WERI-Rb-1 (cell line): ENCODE results near the gene ATP5PB.
A peak's percentile ranks its signal among the peaks of the same experiment; 100 is the strongest.

ENCODE experiments used
- DNase-seq: peaks from one replicate; pipeline ENCODE4 v3.0.0-alpha.2; 2020
- H3K27ac ChIP-seq: fragments of 250-450 bp; sonication (Bioruptor Pico); 2 replicates; pipeline ENCODE4 v1.5.1; 2020; ENCODE audit warnings: mild to moderate bottlenecking, moderate library complexity
- H3K27me3 ChIP-seq: fragments of 250-450 bp; sonication (Bioruptor Pico); 2 replicates; pipeline ENCODE4 v1.5.1; 2021; ENCODE audit warnings: mild to moderate bottlenecking, low read depth, moderate library complexity; ENCODE audit not compliant: insufficient read depth, severe bottlenecking
- H3K36me3 ChIP-seq: fragments of 250-450 bp; sonication (Bioruptor Pico); 2 replicates; pipeline ENCODE4 v1.5.1; 2020; ENCODE audit warnings: mild to moderate bottlenecking, moderate library complexity
- H3K4me3 ChIP-seq: 2 replicates; pipeline ENCODE4 v1.5.1; 2011; ENCODE audit warnings: low read depth, mild to moderate bottlenecking, control low read depth, low read length
- H3K9me3 ChIP-seq: fragments of 250-450 bp; sonication (Bioruptor Pico); 2 replicates; pipeline ENCODE4 v1.5.1; 2021; ENCODE audit warnings: mild to moderate bottlenecking, moderate library complexity; ENCODE audit not compliant: severe bottlenecking
- CTCF ChIP-seq: IDR thresholded peaks from 2 replicates; pipeline ENCODE4 v1.5.1; 2011; ENCODE audit warnings: low read depth, mild to moderate bottlenecking, control low read depth, inconsistent platforms, low read length

The ATP5PB gene

GRCh38 chr1:111480674-111481073 is 31.4 kb downstream of the ATP5PB start:
- H3K27me3 ChIP-seq = no peaks in the 10 kb centered on the region
- DNase-seq = no peak
- no peaks in the 10 kb centered on the region for H3K36me3 ChIP-seq
- TF ChIP-seq CTCF = no peak
- H3K27ac ChIP-seq = no peak overlapping the region
- H3K9me3 ChIP-seq = no peaks in the 10 kb centered on the region
- H3K4me3 ChIP-seq = no peak overlapping the region

- Histone ChIP-seq H3K27ac (no peak overlapping the region), H3K9me3 (no peaks in the 10 kb centered on the region), H3K4me3 (no peak overlapping the region), H3K36me3 (no peaks in the 10 kb centered on the region), H3K27me3 (no peaks in the 10 kb centered on the region)
- peak; percentile 83 for TF ChIP-seq CTCF
- DNase-seq = peak; percentile 71
Observed at GRCh38 chr1:111481387-111482221, 32.3 kb downstream of the ATP5PB start.

- Histone ChIP-seq H3K9me3 (no peaks in the 10 kb centered on the region), H3K27ac (no peak overlapping the region), H3K27me3 (no peaks in the 10 kb centered on the region), H3K36me3 (no peaks in the 10 kb centered on the region), H3K4me3 (no peak overlapping the region)
- no peak for TF ChIP-seq CTCF
- DNase-seq = no peak
Observed at GRCh38 chr1:111483166-111483565, 33.9 kb downstream of the ATP5PB start.

- no peak for TF ChIP-seq CTCF
- Histone ChIP-seq H3K27me3 (no peaks in the 10 kb centered on the region), H3K27ac (no peak overlapping the region), H3K36me3 (no peaks in the 10 kb centered on the region), H3K9me3 (no peaks in the 10 kb centered on the region), H3K4me3 (no peak overlapping the region)
- no peak for DNase-seq
Observed at GRCh38 chr1:111483876-111484275, 34.6 kb downstream of the ATP5PB start.

- H3K36me3 ChIP-seq = no peaks in the 10 kb centered on the region
- H3K4me3 ChIP-seq = no peak overlapping the region
- H3K9me3 ChIP-seq = no peaks in the 10 kb centered on the region
- TF ChIP-seq CTCF = no peak
- no peak for DNase-seq
- H3K27me3 ChIP-seq = no peaks in the 10 kb centered on the region
- H3K27ac ChIP-seq = no peak overlapping the region
Observed at GRCh38 chr1:111484391-111485026, 35.2 kb downstream of the ATP5PB start.
